ENCODE data around the gene TF. TPM values are rescaled to one million over a fixed set of nuclear protein-coding genes. Genes with fewer than 3 reads are reported as not detected.

The TF gene
- polyA plus RNA-seq, 2 donors: 2.6 to 4.6 TPM

Other genes with a start within 250 kb of the TF start
- 10 to 100 TPM; 39.7 to 63.3 TPM for gene CDV3, start 172.7 kb upstream of the TF start, polyA plus RNA-seq
- 10 to 100 TPM in 1 of 2 donors, 1 to 10 TPM in 1; 8.3 to 10.0 TPM for gene TOPBP1, start 84.5 kb upstream of the TF start, polyA plus RNA-seq
- gene SRPRB, start 59.4 kb downstream of the TF start, polyA plus RNA-seq: 10 to 100 TPM; 23.0 to 32.6 TPM
- gene RAB6B, start 149.5 kb downstream of the TF start, polyA plus RNA-seq: 1 to 10 TPM in 1 of 2 donors, under 1 TPM in 1; 0.57 to 1.3 TPM